ENCODE measurements around the gene ZNF605. TPM values are rescaled to one million over a fixed set of nuclear protein-coding genes. Genes with fewer than 3 reads are reported as not detected.
A peak's percentile ranks its signal among the peaks of the same experiment; 100 is the strongest.

The ZNF605 gene
- total RNA-seq, 1 experiment from 2014 or later, result 20.6 TPM

GRCh38 chr12:132886529-132887477 lies 69.3 kb downstream of the ZNF605 start:
- no peak for DNase-seq (ENCODE audit: low read depth, low spot score)
- POLR2A ChIA-PET, result interaction anchor here (1.0 kb wide), 1 partner anchor 19 kb away, joined by 4 read pairs; no protein-coding TSS in a partner anchor

More at GRCh38 chr12:132886529-132887477, 69.3 kb downstream of the ZNF605 start:
- in situ Hi-C loops (cut with HindIII; ENCODE audit: low pct_unique_long_range_greater_than_20kb, low sequenced_read_pairs) (no loop called here), intact Hi-C loops (cut with micrococcal nuclease; ENCODE audit: unreplicated experiment) (no loop called here)
- ATAC-seq, result peak; percentile 68
- Histone ChIP-seq H3K36me3 (ENCODE audit: control insufficient read depth, insufficient read depth, low read length) (no peaks in the 10 kb centered on the region), H3K4me1 (ENCODE audit: control insufficient read depth, insufficient read depth, low read length) (no peaks in the 10 kb centered on the region), H3K4me3 (ENCODE audit: low read depth in 2 of 2, low read length in 2 of 2) (peak overlapping the region; percentile 57 to 66), H3K27me3 (ENCODE audit: control insufficient read depth, insufficient read depth, low read length) (no peaks in the 10 kb centered on the region), H3K9me3 (ENCODE audit: control insufficient read depth, insufficient read depth, low read depth, low read length) (peaks cover 6% of the 10 kb centered on the region; the same call in 1 of the 2 replicates), H3K27ac (ENCODE audit: low read length) (peak overlapping the region; percentile 80)
- CTCF ChIA-PET, result no interaction called here
- no peak; the same call in 1 of the 2 replicates for TF ChIP-seq SIN3A (IDR thresholded peaks at IDR 0.05; ENCODE audit: borderline replicate concordance, insufficient read depth, low read depth, low read length)
- TF ChIP-seq TCF7L2 (IDR thresholded peaks at IDR 0.05; ENCODE audit: low read depth, low read length), result no peak
- no peak for TF ChIP-seq CTCF (IDR thresholded peaks at IDR 0.05)
- TF ChIP-seq REST (IDR thresholded peaks at IDR 0.05; ENCODE audit: insufficient read depth in 1 of 2, low read depth in 2 of 2, low read length in 1 of 2), result no peak
- TF ChIP-seq POLR2AphosphoS5 (IDR thresholded peaks at IDR 0.05; ENCODE audit: low read depth, low read length), result no peak
- BruUV-seq (replicated peaks), result TSS peak; percentile 82

Measured in Panc1 (cell line).